Trophoblast cell (in vitro differentiated cells and primary cell): Measurements from ENCODE around the gene NDC80.

Source experiments
- DNase-seq, 2 donors: peaks; one replicate each; pipeline ENCODE4 v3.0.0-alpha.2; 2016
- H2AFZ ChIP-seq: 2 replicates; pipeline ENCODE4 v1.6.1; 2013; ENCODE audit warnings: low read length, moderate library complexity, mild to moderate bottlenecking; ENCODE audit not compliant: insufficient read depth, poor library complexity
- H2AK5ac ChIP-seq: 2 replicates; pipeline ENCODE4 v1.6.1; 2013; ENCODE audit warnings: mild to moderate bottlenecking, low read length
- H2BK120ac ChIP-seq: 2 replicates; pipeline ENCODE4 v1.6.1; 2013; ENCODE audit warnings: low read length, mild to moderate bottlenecking, moderate library complexity; ENCODE audit not compliant: insufficient read depth, poor library complexity
- H2BK12ac ChIP-seq: 2 replicates; pipeline ENCODE4 v1.6.1; 2013; ENCODE audit warnings: mild to moderate bottlenecking, low read length, moderate library complexity
- H2BK5ac ChIP-seq: 2 replicates; pipeline ENCODE4 v1.6.1; 2013; ENCODE audit warnings: low read length, low read depth, moderate library complexity, mild to moderate bottlenecking; ENCODE audit not compliant: poor library complexity
- H3K14ac ChIP-seq: 2 replicates; pipeline ENCODE4 v1.6.1; 2013; ENCODE audit warnings: mild to moderate bottlenecking, low read length
- H3K18ac ChIP-seq: 2 replicates; pipeline ENCODE4 v1.6.1; 2013; ENCODE audit warnings: mild to moderate bottlenecking, low read length
- H3K23ac ChIP-seq: 2 replicates; pipeline ENCODE4 v1.6.1; 2013; ENCODE audit warnings: low read length
- H3K27ac ChIP-seq: 2 replicates; pipeline ENCODE4 v1.5.1; 2013; ENCODE audit warnings: low read depth, mild to moderate bottlenecking, inconsistent platforms, low read length, moderate library complexity
- H3K27me3 ChIP-seq: 2 replicates; pipeline ENCODE4 v1.6.1; 2013; ENCODE audit warnings: inconsistent platforms, mild to moderate bottlenecking, low read length, moderate library complexity; ENCODE audit not compliant: insufficient read depth
- H3K36me3 ChIP-seq, 2 experiments: 1 replicate in 1 of 2; 2 replicates in 1 of 2; pipeline ENCODE4 v1.6.1; 2013; ENCODE audit warnings: low read length in 2 of 2, mild to moderate bottlenecking in 2 of 2, moderate library complexity in 1 of 2; ENCODE audit not compliant: insufficient read depth in 2 of 2, control insufficient read depth in 1 of 2
- H3K4ac ChIP-seq: 2 replicates; pipeline ENCODE4 v1.6.1; 2013; ENCODE audit warnings: low read depth, mild to moderate bottlenecking, low read length, moderate library complexity
- H3K4me1 ChIP-seq, 2 experiments: 1 replicate in 1 of 2; 2 replicates in 1 of 2; pipeline ENCODE4 v1.6.1; 2013; ENCODE audit warnings: low read length in 2 of 2, mild to moderate bottlenecking in 2 of 2, moderate library complexity in 1 of 2; ENCODE audit not compliant: insufficient read depth in 2 of 2, control insufficient read depth in 1 of 2
- H3K4me2 ChIP-seq: 2 replicates; pipeline ENCODE4 v1.6.1; 2013; ENCODE audit warnings: inconsistent platforms, mild to moderate bottlenecking, low read length, moderate library complexity
- H3K4me3 ChIP-seq: 2 replicates; pipeline ENCODE4 v1.5.1; 2013; ENCODE audit warnings: mild to moderate bottlenecking, low read depth, low read length, inconsistent platforms
- H3K79me1 ChIP-seq: one replicate; pipeline ENCODE4 v1.6.1; 2013; ENCODE audit warnings: low read length
- H3K79me2 ChIP-seq: 2 replicates; pipeline ENCODE4 v1.6.1; 2013; ENCODE audit warnings: low read length, mild to moderate bottlenecking; ENCODE audit not compliant: control insufficient read depth, insufficient read depth, poor library complexity
- H3K9ac ChIP-seq: 2 replicates; pipeline ENCODE4 v1.6.1; 2013; ENCODE audit warnings: mild to moderate bottlenecking, low read length
- H3K9me3 ChIP-seq: 2 replicates; pipeline ENCODE4 v1.6.1; 2013; ENCODE audit warnings: low read depth, mild to moderate bottlenecking, control low read depth, inconsistent platforms, low read length; ENCODE audit not compliant: insufficient read depth
- H4K12ac ChIP-seq: 2 replicates; pipeline ENCODE4 v1.6.1; 2013; ENCODE audit warnings: low read depth, mild to moderate bottlenecking, low read length, moderate library complexity
- H4K8ac ChIP-seq: 2 replicates; pipeline ENCODE4 v1.6.1; 2013; ENCODE audit warnings: low read depth, mild to moderate bottlenecking, low read length, moderate library complexity
- H4K91ac ChIP-seq: one replicate; pipeline ENCODE4 v1.6.1; 2013; ENCODE audit warnings: low read depth, mild to moderate bottlenecking, low read length, moderate library complexity
- WGBS: extraction: QIAGEN DNeasy Blood & Tissue Kit; methylation state at CpG from one replicate; pipeline ENCODE4 v1.1.7; 2013; ENCODE audit warnings: missing lambda C conversion rate; ENCODE audit not compliant: insufficient read length, insufficient coverage; ENCODE audit errors: extremely low coverage; 5-methylcytosine and 5-hydroxymethylcytosine counted together

Gene NDC80

DNA sequence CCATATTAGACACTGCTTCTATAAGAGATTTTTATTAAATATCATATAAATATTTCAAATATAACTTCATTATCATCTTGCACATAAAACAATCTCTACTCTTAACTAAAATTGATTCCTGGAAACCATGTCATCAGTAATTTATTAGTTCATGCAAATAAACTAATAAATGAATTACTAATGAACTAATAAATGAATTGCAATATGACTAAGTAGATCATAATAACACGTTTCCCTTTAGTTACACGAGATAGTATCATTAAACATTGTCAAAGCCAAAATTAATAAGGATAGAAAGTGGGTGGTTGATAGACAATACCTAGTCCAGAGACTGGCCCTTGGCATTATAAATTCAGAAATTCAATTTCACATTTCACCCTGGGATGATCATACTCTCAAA lies 26.2 kb upstream of the NDC80 start:
- no peak overlapping the region for H3K9ac ChIP-seq
- no peak overlapping the region for H2BK5ac ChIP-seq
- no peak overlapping the region for H4K91ac ChIP-seq
- H3K27ac ChIP-seq, result no peak overlapping the region
- H2AK5ac ChIP-seq, result no peak overlapping the region
- H3K14ac ChIP-seq, result no peak overlapping the region
- no peak overlapping the region for H2BK12ac ChIP-seq
- no peak overlapping the region for H2AFZ ChIP-seq
- no peaks in the 10 kb centered on the region for H3K79me1 ChIP-seq
- H3K4me2 ChIP-seq, result no peak overlapping the region
- no peaks in the 10 kb centered on the region for H3K79me2 ChIP-seq
- H3K4me3 ChIP-seq, result no peak overlapping the region
- H3K36me3 ChIP-seq, result no peaks in the 10 kb centered on the region
- H2BK120ac ChIP-seq, result no peak overlapping the region
- H3K27me3 ChIP-seq, result no peaks in the 10 kb centered on the region
- DNase-seq, result no peak
- H3K4me1 ChIP-seq, result no peaks in the 10 kb centered on the region
- H3K18ac ChIP-seq, result no peak overlapping the region
- no peak overlapping the region for H3K4ac ChIP-seq
- H4K8ac ChIP-seq, result no peak overlapping the region
- H3K23ac ChIP-seq, result no peak overlapping the region
- no CpG with 5 or more reads among the region's 2 CpGs for WGBS
- no peak overlapping the region for H4K12ac ChIP-seq
- no peaks in the 10 kb centered on the region for H3K9me3 ChIP-seq

DNA sequence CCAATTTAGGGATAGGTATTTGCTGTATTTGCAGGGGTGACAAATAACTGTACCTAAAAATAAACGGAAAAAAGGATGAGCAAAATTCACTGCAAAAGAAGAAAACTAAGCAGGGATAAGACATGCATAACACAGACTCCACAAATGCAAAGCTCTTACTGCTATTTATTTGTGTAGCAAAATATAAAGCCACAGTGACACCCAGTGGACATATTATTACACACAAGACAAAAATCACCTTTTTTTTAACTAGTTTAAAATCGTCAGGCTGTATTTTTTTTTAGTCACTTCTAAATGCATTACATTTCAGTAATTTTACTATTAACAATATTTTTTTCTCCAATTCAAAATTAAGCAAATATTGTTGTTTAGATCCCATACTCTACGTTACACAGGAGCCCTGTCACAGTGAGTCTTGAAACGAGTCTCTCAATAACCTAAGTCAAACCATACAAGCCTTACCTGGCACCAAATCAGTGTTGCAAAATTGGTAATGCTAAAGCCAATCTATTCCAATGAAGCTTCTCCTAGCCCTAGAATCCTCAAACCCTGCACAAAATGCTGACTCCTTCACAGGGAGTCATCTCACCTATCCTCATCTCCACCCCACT lies 23.8 kb upstream of the NDC80 start:
- Histone ChIP-seq H4K91ac (no peak overlapping the region), H2BK120ac (no peak overlapping the region), H3K14ac (no peak overlapping the region), H2AK5ac (no peak overlapping the region), H3K4ac (no peak overlapping the region), H3K36me3 (peaks cover 0 to 2% of the 10 kb centered on the region in 2 experiments), H2BK5ac (no peak overlapping the region), H2AFZ (no peak overlapping the region), H3K4me2 (no peak overlapping the region), H3K4me1 (no peaks in the 10 kb centered on the region), H3K9me3 (no peaks in the 10 kb centered on the region), H3K79me1 (no peaks in the 10 kb centered on the region), H4K12ac (no peak overlapping the region), H3K27ac (no peak overlapping the region), H3K27me3 (no peaks in the 10 kb centered on the region), H3K18ac (no peak overlapping the region), H2BK12ac (no peak overlapping the region), H3K23ac (no peak overlapping the region), H4K8ac (no peak overlapping the region), H3K79me2 (no peaks in the 10 kb centered on the region), H3K4me3 (no peak overlapping the region), H3K9ac (no peak overlapping the region)
- DNase-seq, result peak in 1 of 2 donors; percentile 73
- no CpG with 5 or more reads among the region's 4 CpGs for WGBS

DNA sequence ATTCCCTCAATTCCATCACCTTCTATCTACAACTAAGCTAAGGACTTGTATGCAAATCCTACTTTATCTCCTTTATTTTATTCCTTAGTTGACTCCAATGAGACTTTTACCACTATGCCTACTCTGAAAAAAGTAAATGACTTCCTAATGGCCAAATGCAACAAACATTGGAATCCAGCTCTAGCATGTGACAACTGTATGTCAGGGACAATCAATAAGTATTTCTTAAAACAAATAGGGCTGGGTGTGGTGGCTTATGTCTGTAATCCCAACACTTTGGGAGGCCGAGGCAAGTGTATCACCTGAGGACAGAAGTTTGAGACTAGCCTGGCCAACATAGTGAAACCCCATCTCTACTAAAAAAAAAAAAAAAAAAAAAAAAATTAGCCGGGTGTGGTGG lies 21.9 kb upstream of the NDC80 start:
- H3K14ac ChIP-seq, result no peak overlapping the region
- no CpG with 5 or more reads among the region's 2 CpGs for WGBS
- H3K79me2 ChIP-seq, result no peaks in the 10 kb centered on the region
- H3K36me3 ChIP-seq, result peaks cover 0 to 2% of the 10 kb centered on the region in 2 experiments
- H4K8ac ChIP-seq, result no peak overlapping the region
- H3K4me1 ChIP-seq, result no peaks in the 10 kb centered on the region
- no peak overlapping the region for H3K9ac ChIP-seq
- no peak overlapping the region for H3K27ac ChIP-seq
- H2BK5ac ChIP-seq, result no peak overlapping the region
- no peaks in the 10 kb centered on the region for H3K27me3 ChIP-seq
- H3K4me2 ChIP-seq, result no peak overlapping the region
- no peak overlapping the region for H3K23ac ChIP-seq
- H4K91ac ChIP-seq, result no peak overlapping the region
- no peak overlapping the region for H3K4me3 ChIP-seq
- H3K4ac ChIP-seq, result no peak overlapping the region
- H2BK12ac ChIP-seq, result no peak overlapping the region
- no peak overlapping the region for H4K12ac ChIP-seq
- no peaks in the 10 kb centered on the region for H3K79me1 ChIP-seq
- H3K9me3 ChIP-seq, result no peaks in the 10 kb centered on the region
- no peak overlapping the region for H2AK5ac ChIP-seq
- no peak overlapping the region for H2AFZ ChIP-seq
- no peak overlapping the region for H2BK120ac ChIP-seq
- no peak overlapping the region for H3K18ac ChIP-seq
- DNase-seq, result no peak

DNA sequence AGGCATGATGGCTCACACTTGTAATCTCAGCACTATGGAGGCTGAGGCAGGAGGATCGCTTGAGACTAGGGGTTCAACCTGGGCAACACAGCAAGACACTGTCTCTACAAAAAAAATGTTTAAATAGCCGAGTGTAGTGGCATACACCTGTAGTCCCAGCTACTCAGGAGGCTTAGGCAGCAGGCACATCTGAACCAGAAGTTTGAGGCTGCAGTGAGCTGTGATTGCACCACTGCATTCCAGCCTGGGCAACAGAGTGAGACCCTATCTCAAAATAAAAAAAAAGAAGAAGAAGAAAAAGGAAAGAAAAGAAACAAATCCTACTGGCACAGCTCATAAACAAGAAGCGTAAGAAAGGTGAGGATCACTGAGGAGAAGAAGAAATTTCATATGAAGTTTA lies 19.9 kb upstream of the NDC80 start:
- Histone ChIP-seq H3K4ac (no peak overlapping the region), H4K8ac (no peak overlapping the region), H3K23ac (no peak overlapping the region), H3K79me1 (no peaks in the 10 kb centered on the region), H2BK12ac (no peak overlapping the region), H2BK5ac (no peak overlapping the region), H3K27me3 (no peaks in the 10 kb centered on the region), H3K4me2 (no peak overlapping the region), H4K91ac (no peak overlapping the region), H3K27ac (no peak overlapping the region), H3K9me3 (no peaks in the 10 kb centered on the region), H3K4me3 (no peak overlapping the region), H3K9ac (no peak overlapping the region), H2AK5ac (no peak overlapping the region), H3K36me3 (peaks cover 0 to 2% of the 10 kb centered on the region in 2 experiments), H3K79me2 (no peaks in the 10 kb centered on the region), H3K4me1 (no peaks in the 10 kb centered on the region), H3K18ac (no peak overlapping the region), H2BK120ac (no peak overlapping the region), H3K14ac (no peak overlapping the region), H4K12ac (no peak overlapping the region), H2AFZ (no peak overlapping the region)
- no CpG with 5 or more reads among the region's 3 CpGs for WGBS
- no peak for DNase-seq
